Measurements from ENCODE around the gene ATP6V1G3. TPM values are rescaled to one million over a fixed set of nuclear protein-coding genes. Genes with fewer than 3 reads are reported as not detected.

ATP6V1G3 gene
- total RNA-seq, 2 donors from 2014 or later: not detected

DNA sequence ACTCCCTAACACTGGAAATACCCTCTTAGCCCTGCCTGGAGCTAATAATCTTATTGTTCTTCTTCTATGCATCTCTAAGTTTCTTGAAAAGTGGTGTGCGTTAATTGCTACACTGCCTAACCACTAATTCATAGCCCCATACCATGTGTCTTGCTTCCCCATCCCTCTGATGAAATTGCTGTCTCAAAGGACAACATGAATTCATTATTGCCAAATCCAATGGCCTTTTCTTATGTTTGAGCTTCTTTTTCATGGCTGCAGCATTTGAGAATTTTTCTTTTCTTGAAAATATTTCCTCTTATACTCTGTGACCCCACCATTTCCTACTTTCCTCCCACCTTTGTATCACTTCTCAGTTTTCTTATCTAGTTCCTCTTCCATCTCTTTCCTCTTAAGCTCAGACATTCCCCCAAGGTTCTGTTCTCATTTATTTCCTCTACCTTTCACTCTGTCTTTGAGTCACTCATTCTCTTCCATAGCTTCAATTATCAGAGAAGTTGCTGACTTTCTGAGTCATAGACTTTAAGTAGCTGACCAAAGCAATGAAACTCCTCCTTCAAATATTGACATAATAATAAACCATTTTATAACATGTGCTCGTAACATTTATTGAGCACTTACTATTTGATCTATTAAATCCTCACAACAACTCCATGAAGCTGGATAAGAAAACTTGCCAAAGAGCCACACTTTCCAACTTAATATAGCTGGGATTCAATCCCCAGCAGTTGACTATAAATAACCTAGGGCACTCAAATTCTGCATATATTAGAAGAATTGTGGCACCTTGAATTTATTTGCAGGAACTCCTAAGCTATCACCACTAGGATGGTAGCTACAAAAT, 35.5 kb upstream of the ATP6V1G3 start:
- no peak for TF ChIP-seq POLR2A (IDR thresholded peaks at IDR 0.05)
- TF ChIP-seq, protein P1, sequence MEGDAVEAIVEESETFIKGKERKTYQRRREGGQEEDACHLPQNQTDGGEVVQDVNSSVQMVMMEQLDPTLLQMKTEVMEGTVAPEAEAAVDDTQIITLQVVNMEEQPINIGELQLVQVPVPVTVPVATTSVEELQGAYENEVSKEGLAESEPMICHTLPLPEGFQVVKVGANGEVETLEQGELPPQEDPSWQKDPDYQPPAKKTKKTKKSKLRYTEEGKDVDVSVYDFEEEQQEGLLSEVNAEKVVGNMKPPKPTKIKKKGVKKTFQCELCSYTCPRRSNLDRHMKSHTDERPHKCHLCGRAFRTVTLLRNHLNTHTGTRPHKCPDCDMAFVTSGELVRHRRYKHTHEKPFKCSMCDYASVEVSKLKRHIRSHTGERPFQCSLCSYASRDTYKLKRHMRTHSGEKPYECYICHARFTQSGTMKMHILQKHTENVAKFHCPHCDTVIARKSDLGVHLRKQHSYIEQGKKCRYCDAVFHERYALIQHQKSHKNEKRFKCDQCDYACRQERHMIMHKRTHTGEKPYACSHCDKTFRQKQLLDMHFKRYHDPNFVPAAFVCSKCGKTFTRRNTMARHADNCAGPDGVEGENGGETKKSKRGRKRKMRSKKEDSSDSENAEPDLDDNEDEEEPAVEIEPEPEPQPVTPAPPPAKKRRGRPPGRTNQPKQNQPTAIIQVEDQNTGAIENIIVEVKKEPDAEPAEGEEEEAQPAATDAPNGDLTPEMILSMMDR (IDR thresholded peaks at IDR 0.05): no peak
- H3K4me1 ChIP-seq: no peaks in the 10 kb centered on the region

GRCh38 chr1:198575292-198575691, 34.8 kb upstream of the ATP6V1G3 start:
- Histone ChIP-seq H3K27ac (no peak overlapping the region), H3K36me3 (replicated peaks in 1 of 2; ENCODE audit: insufficient read depth in 1 of 2, low read depth in 2 of 2) (no peaks in the 10 kb centered on the region), H3K4me1 (no peaks in the 10 kb centered on the region), H3K9me3 (no peaks in the 10 kb centered on the region), H3K4me3 (no peak overlapping the region), H3K27me3 (no peaks in the 10 kb centered on the region)
- DNase-seq (no peak), ATAC-seq (no peak)
- 49 to 61% methylated on average over 1 of the region's 1 CpG for WGBS, 2 donors
- intact Hi-C loops (cut with DNase I): no loop called here
- TF ChIP-seq POLR2A (IDR thresholded peaks at IDR 0.05): no peak
- TF ChIP-seq, protein P1 (IDR thresholded peaks at IDR 0.05): no peak

More for the DNA sequence above, 35.5 kb upstream of the ATP6V1G3 start:
- DNase-seq: no peak
- intact Hi-C loops (cut with DNase I): no loop called here
- H3K27ac ChIP-seq: no peak overlapping the region
- no peaks in the 10 kb centered on the region for H3K27me3 ChIP-seq
- no peaks in the 10 kb centered on the region for H3K36me3 ChIP-seq (replicated peaks in 1 of 2; ENCODE audit: insufficient read depth in 1 of 2, low read depth in 2 of 2)
- H3K4me3 ChIP-seq: no peak overlapping the region
- no peaks in the 10 kb centered on the region for H3K9me3 ChIP-seq
- 79 to 85% methylated on average over 2 of the region's 2 CpGs for WGBS, 2 donors
- no peak for ATAC-seq

- TF ChIP-seq POLR2A (IDR thresholded peaks at IDR 0.05): no peak
- TF ChIP-seq, protein P1 (IDR thresholded peaks at IDR 0.05): no peak
- Histone ChIP-seq H3K36me3 (replicated peaks in 1 of 2; ENCODE audit: insufficient read depth in 1 of 2, low read depth in 2 of 2) (no peaks in the 10 kb centered on the region), H3K9me3 (no peaks in the 10 kb centered on the region), H3K27ac (no peak overlapping the region), H3K4me1 (no peaks in the 10 kb centered on the region), H3K27me3 (no peaks in the 10 kb centered on the region), H3K4me3 (no peak overlapping the region)
- intact Hi-C loops (cut with DNase I): no loop called here
- ATAC-seq (no peak), DNase-seq (no peak)
- WGBS, 2 donors: 59 to 76% methylated on average over 1 of the region's 1 CpG
These were observed 33.8 kb upstream of the ATP6V1G3 start for GRCh38 chr1:198574325-198574724.

- DNase-seq (no peak), ATAC-seq (no peak)
- no peaks in the 10 kb centered on the region for H3K27me3 ChIP-seq
- 88 to 96% methylated on average over 1 of the region's 1 CpG for WGBS, 2 donors
- no peaks in the 10 kb centered on the region for H3K36me3 ChIP-seq (replicated peaks in 1 of 2; ENCODE audit: insufficient read depth in 1 of 2, low read depth in 2 of 2)
- H3K27ac ChIP-seq: no peak overlapping the region
- H3K9me3 ChIP-seq: no peaks in the 10 kb centered on the region
- H3K4me3 ChIP-seq: no peak overlapping the region
- intact Hi-C loops (cut with DNase I): no loop called here
- no peak for TF ChIP-seq POLR2A (IDR thresholded peaks at IDR 0.05)
- TF ChIP-seq, protein P1 (IDR thresholded peaks at IDR 0.05): no peak
- H3K4me1 ChIP-seq: no peaks in the 10 kb centered on the region
These were observed 24.2 kb upstream of the ATP6V1G3 start for GRCh38 chr1:198564716-198565115.

- no peak for DNase-seq
- no peaks in the 10 kb centered on the region for H3K27me3 ChIP-seq
- no peaks in the 10 kb centered on the region for H3K36me3 ChIP-seq (replicated peaks in 1 of 2; ENCODE audit: insufficient read depth in 1 of 2, low read depth in 2 of 2)
- H3K4me1 ChIP-seq: no peaks in the 10 kb centered on the region
- H3K27ac ChIP-seq: no peak overlapping the region
- ATAC-seq: no peak
- H3K9me3 ChIP-seq: no peaks in the 10 kb centered on the region
- no peak overlapping the region for H3K4me3 ChIP-seq
- intact Hi-C loops (cut with DNase I): no loop called here
- TF ChIP-seq, protein P1 (IDR thresholded peaks at IDR 0.05): no peak
- TF ChIP-seq POLR2A (IDR thresholded peaks at IDR 0.05): no peak
These were observed 23.7 kb upstream of the ATP6V1G3 start for GRCh38 chr1:198564157-198564556.

All from body of pancreas (tissue), 4 donors.